DOHH2 (cell line): ENCODE measurements around the gene RFX6.

Experiments used
- H3F3A ChIP-seq: fragments of 200-600 bp; sonication (generic), shearing (Covaris generic); 2 replicates; pipeline ENCODE4 v1.6.0; 2016; ENCODE audit warnings: antibody characterized with exemption, mild to moderate bottlenecking; ENCODE audit not compliant: control insufficient read depth, insufficient read depth
- H3K27ac ChIP-seq: fragments of 200-600 bp; sonication (generic); 2 replicates; pipeline ENCODE4 v1.5.1; 2014; ENCODE audit warnings: low read depth, mild to moderate bottlenecking, low read length, moderate library complexity
- H3K27me3 ChIP-seq: fragments of 200-600 bp; sonication (generic); 2 replicates; pipeline ENCODE4 v1.6.1; 2014; ENCODE audit warnings: mild to moderate bottlenecking, low read length, mixed read lengths; ENCODE audit not compliant: control insufficient read depth
- H3K36me3 ChIP-seq: fragments of 200-600 bp; sonication (generic); 2 replicates; pipeline ENCODE4 v1.6.1; 2014; ENCODE audit warnings: mild to moderate bottlenecking, low read length, moderate library complexity, mixed read lengths; ENCODE audit not compliant: control insufficient read depth
- H3K4me1 ChIP-seq: fragments of 200-600 bp; sonication (generic); 2 replicates; pipeline ENCODE4 v1.6.1; 2014; ENCODE audit warnings: mild to moderate bottlenecking, low read length, mixed read lengths; ENCODE audit not compliant: control insufficient read depth
- H3K4me2 ChIP-seq: fragments of 200-600 bp; sonication (generic); 2 replicates; pipeline ENCODE4 v1.6.0; 2014; ENCODE audit warnings: mild to moderate bottlenecking, low read length, moderate library complexity
- H3K4me3 ChIP-seq: fragments of 200-600 bp; sonication (generic); 2 replicates; pipeline ENCODE4 v1.5.1; 2014; ENCODE audit warnings: mild to moderate bottlenecking, low read length, mixed read lengths
- H3K79me2 ChIP-seq: fragments of 200-600 bp; sonication (generic); 2 replicates; pipeline ENCODE4 v1.6.1; 2014; ENCODE audit warnings: mild to moderate bottlenecking, low read length, mixed read lengths; ENCODE audit not compliant: control insufficient read depth
- H3K9me2 ChIP-seq: fragments of 200-600 bp; sonication (generic); replicated peaks from 2 replicates; pipeline ENCODE4 v1.6.1; 2014; ENCODE audit warnings: mild to moderate bottlenecking, low read length, mixed read lengths; ENCODE audit not compliant: control insufficient read depth
- H3K9me3 ChIP-seq: fragments of 200-600 bp; sonication (generic); 2 replicates; pipeline ENCODE4 v1.6.1; 2014; ENCODE audit warnings: antibody characterized with exemption, low read length, mixed read lengths; ENCODE audit not compliant: control insufficient read depth, insufficient read depth
- H4K20me1 ChIP-seq: fragments of 200-600 bp; sonication (generic); 2 replicates; pipeline ENCODE4 v1.6.0; 2014; ENCODE audit warnings: low read depth, mild to moderate bottlenecking, antibody characterized with exemption, low read length, moderate library complexity; ENCODE audit not compliant: control insufficient read depth, insufficient read depth
- EZH2phosphoT487 ChIP-seq: fragments of 200-600 bp; sonication (generic); IDR thresholded peaks from 2 replicates; pipeline ENCODE4 v1.6.1; 2017; ENCODE audit warnings: borderline replicate concordance, mild to moderate bottlenecking, antibody characterized with exemption, low read length, moderate library complexity, mixed read lengths
- TF ChIP-seq, protein P1 (sequence below): fragments of 200-600 bp; sonication (generic); IDR thresholded peaks from one replicate; pipeline ENCODE4 v1.5.1; 2014; ENCODE audit warnings: antibody characterized with exemption, mild to moderate bottlenecking, low read depth, low read length; ENCODE audit not compliant: poor library complexity, severe bottlenecking

Gene RFX6

DNA sequence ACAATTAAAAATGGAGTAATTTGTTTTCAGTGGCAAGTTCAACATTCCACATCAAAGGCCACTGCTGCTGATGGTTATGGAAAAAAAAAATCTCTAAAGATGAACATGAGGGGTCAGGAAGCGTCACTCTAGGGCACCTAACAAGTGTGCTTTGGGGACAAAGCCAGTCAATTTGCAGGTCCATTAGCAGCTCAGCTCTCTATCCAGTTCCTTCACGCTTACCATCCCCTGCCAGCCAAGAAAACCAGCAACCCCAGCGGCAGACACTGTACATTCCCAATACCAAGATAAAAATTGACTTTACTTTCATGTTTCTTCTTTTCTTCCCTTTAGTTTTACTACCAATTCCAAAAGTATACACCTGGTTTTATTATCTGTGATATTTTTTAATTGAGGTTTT, 10.1 kb downstream of the RFX6 start:
- Histone ChIP-seq H3K27ac (no peak overlapping the region), H4K20me1 (no peaks in the 10 kb centered on the region), H3K36me3 (no peaks in the 10 kb centered on the region), H3K9me2 (no peaks in the 10 kb centered on the region), H3K9me3 (no peaks in the 10 kb centered on the region), H3F3A (no peaks in the 10 kb centered on the region), H3K27me3 (no peaks in the 10 kb centered on the region; the same call in 1 of the 2 replicates), H3K4me3 (no peak overlapping the region), H3K4me1 (no peaks in the 10 kb centered on the region), H3K4me2 (no peak overlapping the region), H3K79me2 (no peaks in the 10 kb centered on the region)
- TF ChIP-seq, protein P1, sequence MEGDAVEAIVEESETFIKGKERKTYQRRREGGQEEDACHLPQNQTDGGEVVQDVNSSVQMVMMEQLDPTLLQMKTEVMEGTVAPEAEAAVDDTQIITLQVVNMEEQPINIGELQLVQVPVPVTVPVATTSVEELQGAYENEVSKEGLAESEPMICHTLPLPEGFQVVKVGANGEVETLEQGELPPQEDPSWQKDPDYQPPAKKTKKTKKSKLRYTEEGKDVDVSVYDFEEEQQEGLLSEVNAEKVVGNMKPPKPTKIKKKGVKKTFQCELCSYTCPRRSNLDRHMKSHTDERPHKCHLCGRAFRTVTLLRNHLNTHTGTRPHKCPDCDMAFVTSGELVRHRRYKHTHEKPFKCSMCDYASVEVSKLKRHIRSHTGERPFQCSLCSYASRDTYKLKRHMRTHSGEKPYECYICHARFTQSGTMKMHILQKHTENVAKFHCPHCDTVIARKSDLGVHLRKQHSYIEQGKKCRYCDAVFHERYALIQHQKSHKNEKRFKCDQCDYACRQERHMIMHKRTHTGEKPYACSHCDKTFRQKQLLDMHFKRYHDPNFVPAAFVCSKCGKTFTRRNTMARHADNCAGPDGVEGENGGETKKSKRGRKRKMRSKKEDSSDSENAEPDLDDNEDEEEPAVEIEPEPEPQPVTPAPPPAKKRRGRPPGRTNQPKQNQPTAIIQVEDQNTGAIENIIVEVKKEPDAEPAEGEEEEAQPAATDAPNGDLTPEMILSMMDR, result no peak
- TF ChIP-seq EZH2phosphoT487, result no peak

GRCh38 chr6:116887894-116888293, 10.9 kb downstream of the RFX6 start:
- H3K27ac ChIP-seq, result no peak overlapping the region
- H4K20me1 ChIP-seq, result no peaks in the 10 kb centered on the region
- H3K36me3 ChIP-seq, result no peaks in the 10 kb centered on the region
- H3K4me2 ChIP-seq, result no peak overlapping the region
- no peaks in the 10 kb centered on the region for H3F3A ChIP-seq
- H3K27me3 ChIP-seq, result no peaks in the 10 kb centered on the region; the same call in 1 of the 2 replicates
- no peaks in the 10 kb centered on the region for H3K4me1 ChIP-seq
- no peaks in the 10 kb centered on the region for H3K79me2 ChIP-seq
- TF ChIP-seq, protein P1, result no peak
- TF ChIP-seq EZH2phosphoT487, result no peak
- no peak overlapping the region for H3K4me3 ChIP-seq
- H3K9me2 ChIP-seq, result no peaks in the 10 kb centered on the region
- H3K9me3 ChIP-seq, result no peaks in the 10 kb centered on the region

- no peaks in the 10 kb centered on the region for H3K9me3 ChIP-seq
- H3K4me1 ChIP-seq, result no peaks in the 10 kb centered on the region
- H3K36me3 ChIP-seq, result no peaks in the 10 kb centered on the region
- H3K4me2 ChIP-seq, result no peak overlapping the region
- H4K20me1 ChIP-seq, result no peaks in the 10 kb centered on the region
- no peaks in the 10 kb centered on the region; the same call in 1 of the 2 replicates for H3K27me3 ChIP-seq
- no peaks in the 10 kb centered on the region for H3K79me2 ChIP-seq
- H3K9me2 ChIP-seq, result no peaks in the 10 kb centered on the region
- H3K4me3 ChIP-seq, result no peak overlapping the region
- no peak overlapping the region for H3K27ac ChIP-seq
- no peak for TF ChIP-seq EZH2phosphoT487
- no peaks in the 10 kb centered on the region for H3F3A ChIP-seq
Observed at GRCh38 chr6:116888732-116889360, 11.8 kb downstream of the RFX6 start.

- Histone ChIP-seq H3K9me2 (no peaks in the 10 kb centered on the region), H3K27me3 (no peaks in the 10 kb centered on the region; the same call in 1 of the 2 replicates)
Observed at GRCh38 chr6:116894669-116895068, 17.6 kb downstream of the RFX6 start.

More at GRCh38 chr6:116894669-116895068, 17.6 kb downstream of the RFX6 start:
- no peak overlapping the region for H3K4me2 ChIP-seq
- H3K36me3 ChIP-seq, result no peaks in the 10 kb centered on the region
- no peaks in the 10 kb centered on the region for H3F3A ChIP-seq
- no peaks in the 10 kb centered on the region for H4K20me1 ChIP-seq
- no peak overlapping the region for H3K4me3 ChIP-seq
- H3K79me2 ChIP-seq, result no peaks in the 10 kb centered on the region
- no peak overlapping the region for H3K27ac ChIP-seq
- TF ChIP-seq, protein P1, result no peak
- no peak for TF ChIP-seq EZH2phosphoT487
- no peaks in the 10 kb centered on the region for H3K4me1 ChIP-seq
- H3K9me3 ChIP-seq, result no peaks in the 10 kb centered on the region
